GM10847 (cell line): ENCODE data around the gene ROBO1.

ENCODE experiments used
- POLR2A ChIP-seq: IDR thresholded peaks from 2 replicates; pipeline ENCODE4 v1.6.1; 2011; ENCODE audit not compliant: insufficient read length; ENCODE audit errors: extremely low read depth

ROBO1 gene

GRCh38 chr3:79517766-79518413 lies 249.9 kb downstream of the ROBO1 start:
- TF ChIP-seq POLR2A: no peak

GRCh38 chr3:79516795-79517194 lies 251.0 kb downstream of the ROBO1 start:
- no peak for TF ChIP-seq POLR2A

GRCh38 chr3:79515072-79515471 lies 252.7 kb downstream of the ROBO1 start:
- TF ChIP-seq POLR2A: no peak

GRCh38 chr3:79514069-79514468 lies 253.7 kb downstream of the ROBO1 start:
- no peak for TF ChIP-seq POLR2A

- no peak for TF ChIP-seq POLR2A
Observed at GRCh38 chr3:79506751-79507150, 261.0 kb downstream of the ROBO1 start.

GRCh38 chr3:79497447-79498111 lies 270.2 kb downstream of the ROBO1 start:
- no peak for TF ChIP-seq POLR2A

GRCh38 chr3:79491029-79491641 lies 276.7 kb downstream of the ROBO1 start:
- no peak for TF ChIP-seq POLR2A

- TF ChIP-seq POLR2A: no peak
Observed at GRCh38 chr3:79490165-79491028, 277.4 kb downstream of the ROBO1 start.

- TF ChIP-seq POLR2A: no peak
Observed at GRCh38 chr3:79488407-79488806, 279.4 kb downstream of the ROBO1 start.

- TF ChIP-seq POLR2A: no peak
Observed at GRCh38 chr3:79480746-79481145, 287.1 kb downstream of the ROBO1 start.

- no peak for TF ChIP-seq POLR2A
Observed at GRCh38 chr3:79478620-79479019, 289.2 kb downstream of the ROBO1 start.

- TF ChIP-seq POLR2A: no peak
Observed at GRCh38 chr3:79477242-79477641, 290.6 kb downstream of the ROBO1 start.

- TF ChIP-seq POLR2A: no peak
Observed at GRCh38 chr3:79473993-79474392, 293.8 kb downstream of the ROBO1 start.

GRCh38 chr3:79467721-79468120 lies 300.1 kb downstream of the ROBO1 start:
- no peak for TF ChIP-seq POLR2A

GRCh38 chr3:79461129-79461792 lies 306.5 kb downstream of the ROBO1 start:
- TF ChIP-seq POLR2A: no peak

GRCh38 chr3:79453600-79453999 lies 314.2 kb downstream of the ROBO1 start:
- no peak for TF ChIP-seq POLR2A

GRCh38 chr3:79436387-79436786 lies 331.4 kb downstream of the ROBO1 start:
- no peak for TF ChIP-seq POLR2A
